Measurements from ENCODE around the gene FCRLA.

The FCRLA gene

GRCh38 chr1:161735837-161736236 is 28.8 kb downstream of the FCRLA start:
- DNase-seq: no peak

- no peak for DNase-seq
These were observed 29.4 kb downstream of the FCRLA start for GRCh38 chr1:161736335-161736969.

GRCh38 chr1:161737625-161738024 is 30.6 kb downstream of the FCRLA start:
- DNase-seq: no peak

GRCh38 chr1:161738627-161739287 is 31.7 kb downstream of the FCRLA start:
- peak; percentile 20 for DNase-seq

- no peak for DNase-seq
These were observed 33.0 kb downstream of the FCRLA start for GRCh38 chr1:161739865-161740566.

GRCh38 chr1:161740921-161741320 is 33.9 kb downstream of the FCRLA start:
- no peak for DNase-seq

GRCh38 chr1:161743231-161743630 is 36.2 kb downstream of the FCRLA start:
- DNase-seq: no peak

- no peak for DNase-seq
These were observed 40.8 kb downstream of the FCRLA start for GRCh38 chr1:161747801-161748200.

GRCh38 chr1:161749509-161750407 is 42.7 kb downstream of the FCRLA start, which contains the start of gene DUSP12:
DUSP12 (plus strand) TSS chr1:161749786; CDS start chr1:161749802, 16 bp downstream.
- peak; percentile 95 for DNase-seq

- no peak for DNase-seq
These were observed 56.6 kb downstream of the FCRLA start for GRCh38 chr1:161763522-161764098.

All from SHP77 treated with DMSO at 0.1 percent for 48 hours (cell line).